ENCODE data around the gene CFAP410. TPM values are rescaled to one million over a fixed set of nuclear protein-coding genes. Genes with fewer than 3 reads are reported as not detected.

The CFAP410 gene
- total and polyA plus RNA-seq, 2 donors (not counting 1 experiment from before 2014, with no cell fraction given) = 69.2 to 98.8 TPM

- no peak overlapping the region for H2AFZ ChIP-seq (ENCODE audit: insufficient read depth, low read depth, low read length, poor library complexity, severe bottlenecking)
- no peak overlapping the region for H3K9ac ChIP-seq (ENCODE audit: low read length)
- Mint-ChIP-seq H3K9me3 (ENCODE audit: insufficient read depth) (no peaks in the 10 kb centered on the region), H3K27ac (peak overlapping the region; percentile 53), H3K4me3 (peak overlapping the region; percentile 13), H3K27me3 (no peaks in the 10 kb centered on the region), H3K4me1 (peaks cover 30% of the 10 kb centered on the region)
- peaks cover 0 to 3% (median 0%) of the 10 kb centered on the region in 3 donors for H3K9me3 ChIP-seq (ENCODE audit: control extremely low read depth in 1 of 3, control insufficient read depth in 2 of 3, insufficient read depth in 1 of 3, low read length in 2 of 3)
- ATAC-seq (ENCODE audit: low read depth) = no peak
- no peaks in the 10 kb centered on the region for H4K20me1 ChIP-seq (ENCODE audit: control insufficient read depth, insufficient read depth, low read length, poor library complexity, severe bottlenecking)
- H3K4me3 ChIP-seq (ENCODE audit: control extremely low read depth in 1 of 5, extremely low read depth in 1 of 5, insufficient read depth in 1 of 5, low read depth in 2 of 5, low read length in 4 of 5) = no peak overlapping the region
- CTCF ChIA-PET = interaction anchor here (1.1 kb wide), 1 partner anchor 22 kb away, joined by 3 read pairs; no protein-coding TSS in a partner anchor
- WGBS (ENCODE audit: insufficient coverage) = 78% methylated on average over 25 of the region's 25 CpGs
- POLR2A ChIA-PET = no interaction called here
- H3K27me3 ChIP-seq (replicated peaks in 1 of 4; ENCODE audit: control extremely low read depth in 1 of 4, control insufficient read depth in 3 of 4, insufficient read depth in 4 of 4, low read length in 3 of 4) = no peaks in the 10 kb centered on the region
- intact Hi-C loops (cut with micrococcal nuclease) = no loop called here
- H3K79me2 ChIP-seq (ENCODE audit: control insufficient read depth, insufficient read depth, low read length) = no peaks in the 10 kb centered on the region
- TF ChIP-seq CTCF (IDR thresholded peaks at IDR 0.05) (no peak), EZH2 (IDR thresholded peaks at IDR 0.05; ENCODE audit: borderline replicate concordance, insufficient read depth, low read depth, low read length, poor library complexity, severe bottlenecking) (no peak)
- H3K36me3 ChIP-seq (replicated peaks in 1 of 2; ENCODE audit: control extremely low read depth in 1 of 2, control insufficient read depth in 1 of 2, extremely low read depth in 1 of 2, insufficient read depth in 2 of 2, low read length in 1 of 2) = no peaks in the 10 kb centered on the region
- peaks cover 24 to 38% of the 10 kb centered on the region in 2 donors for H3K4me1 ChIP-seq (ENCODE audit: control insufficient read depth in 2 of 2, insufficient read depth in 2 of 2, low read length in 2 of 2)
- no peak overlapping the region for H3K4me2 ChIP-seq (replicated peaks; ENCODE audit: low read depth, low read length, poor library complexity, severe bottlenecking)
- no peak overlapping the region for H3K27ac ChIP-seq (ENCODE audit: low read length in 2 of 2)
- DNase-seq = no peak
These were observed 47.0 kb downstream of the CFAP410 start for GRCh38 chr21:44291936-44292811.

Measured in B cell (primary cell).